ENCODE measurements around the gene ZP2.
"Not testable (repeated sequence)": the region's sequence is repeated elsewhere in the genome, so short reads cannot be mapped to it uniquely, and the experiment has no call there.

Gene ZP2

DNA sequence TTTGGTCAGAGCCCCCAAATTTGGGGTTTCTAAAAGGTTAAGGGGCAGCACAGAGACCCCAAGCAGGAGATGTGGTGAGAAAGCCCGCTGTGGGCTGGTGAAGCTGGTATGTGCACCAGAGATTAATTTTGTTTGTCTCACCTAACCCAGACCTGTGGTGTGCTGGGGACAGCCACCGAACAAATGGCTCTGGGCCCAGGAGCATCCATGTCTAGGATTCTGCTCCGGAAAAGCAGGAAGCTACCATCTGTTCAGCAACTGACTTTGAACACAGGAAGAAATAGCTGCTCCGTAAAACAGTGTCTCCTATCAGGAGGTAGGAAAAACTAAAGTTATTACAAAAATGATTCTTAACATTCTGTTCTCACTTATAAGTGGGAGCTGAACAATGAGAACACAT, 2.7 kb upstream of the ZP2 start:
- DNase-seq: no peak

GRCh38 chr16:21208446-21209230, 2.7 kb downstream of the ZP2 start:
- no peak for DNase-seq

GRCh38 chr16:21206550-21206949, 4.8 kb downstream of the ZP2 start:
- no peak for DNase-seq

DNA sequence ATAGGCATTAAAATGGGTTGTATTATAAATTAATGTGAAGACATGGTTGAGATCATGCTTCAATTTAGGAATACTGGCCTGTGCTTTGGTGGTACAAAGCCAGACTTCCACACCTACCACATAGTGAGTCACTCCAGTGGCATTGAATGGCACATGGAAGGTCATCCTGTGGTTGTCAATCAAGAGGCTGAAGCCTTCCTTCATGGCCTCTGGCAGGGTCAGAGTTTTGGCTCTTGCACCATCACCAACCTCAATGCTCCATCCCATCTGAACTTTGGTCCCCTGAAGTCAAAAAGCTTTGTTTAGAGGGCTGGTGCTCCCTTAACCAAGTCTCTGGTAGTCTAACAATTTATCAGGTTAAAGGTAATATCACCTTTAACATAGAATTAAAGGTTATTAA, 6.1 kb downstream of the ZP2 start:
- no peak for DNase-seq

DNA sequence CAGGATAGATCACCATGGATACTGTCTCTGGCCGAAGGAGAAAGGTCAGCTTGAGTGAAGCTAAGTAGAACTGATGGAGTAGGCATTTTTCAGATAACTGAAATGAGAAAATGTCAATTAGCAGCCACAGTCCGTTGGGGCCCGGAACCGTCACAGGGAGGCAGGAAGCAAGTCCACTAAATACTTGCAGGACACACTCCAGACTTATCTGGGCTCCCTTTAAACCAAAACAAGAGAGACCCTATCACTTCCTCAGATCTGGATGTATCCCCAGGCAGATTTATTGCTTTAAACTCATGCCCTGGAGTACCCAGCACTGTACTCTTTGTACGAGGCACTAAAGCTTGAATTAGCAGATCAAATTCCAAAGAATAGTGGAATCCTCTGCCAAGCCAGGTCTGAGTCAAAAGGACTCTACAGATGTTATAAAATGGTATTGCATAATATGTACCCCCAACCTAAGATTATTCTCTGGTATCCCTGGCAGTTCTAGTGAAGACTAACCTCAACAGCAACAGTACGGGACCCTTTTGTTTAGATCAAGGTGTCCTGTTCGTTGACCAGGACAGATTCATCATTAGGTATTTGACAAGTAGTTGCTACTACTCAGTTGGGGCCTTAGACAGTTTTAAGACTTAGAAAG, 8.1 kb downstream of the ZP2 start:
- no peak for DNase-seq

DNA sequence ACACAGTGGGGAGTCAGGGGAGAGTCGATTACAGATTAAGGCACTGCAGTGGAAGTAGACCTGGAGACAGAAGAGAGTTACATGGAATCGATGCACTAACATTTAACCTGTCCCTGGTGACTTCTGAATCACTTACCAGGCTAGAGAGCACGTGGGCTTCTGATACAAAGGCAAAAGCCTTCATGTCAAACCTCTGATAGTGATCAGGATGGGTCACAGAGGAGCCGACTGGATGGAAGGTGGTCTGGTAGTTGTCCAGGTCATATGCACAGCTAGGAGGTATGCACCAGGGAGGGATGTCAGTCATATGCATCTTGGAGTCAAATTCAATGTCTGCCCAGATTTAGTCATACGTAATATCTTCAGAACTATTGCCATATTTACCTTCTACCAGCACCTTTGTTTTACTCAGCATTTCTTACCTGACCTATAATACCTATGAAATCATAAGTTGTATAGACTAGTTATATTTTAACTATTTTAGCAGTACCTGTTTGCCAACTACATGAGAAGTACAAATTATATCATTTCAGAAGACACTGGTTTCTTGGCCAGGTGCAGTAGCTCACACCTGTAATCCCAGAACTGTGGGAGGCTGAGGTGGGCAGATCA, 11.7 kb downstream of the ZP2 start:
- no peak for DNase-seq

- DNase-seq: no peak
Measured at GRCh38 chr16:21197621-21198020, 13.8 kb downstream of the ZP2 start.

GRCh38 chr16:21197112-21197511, 14.3 kb downstream of the ZP2 start:
- DNase-seq: no peak

- DNase-seq: not testable (repeated sequence)
Measured at GRCh38 chr16:21195330-21195729, 16.0 kb downstream of the ZP2 start.

GRCh38 chr16:21194771-21195301, 16.5 kb downstream of the ZP2 start:
- DNase-seq: no peak

GRCh38 chr16:21192991-21193390, 18.4 kb downstream of the ZP2 start:
- no peak for DNase-seq

DNA sequence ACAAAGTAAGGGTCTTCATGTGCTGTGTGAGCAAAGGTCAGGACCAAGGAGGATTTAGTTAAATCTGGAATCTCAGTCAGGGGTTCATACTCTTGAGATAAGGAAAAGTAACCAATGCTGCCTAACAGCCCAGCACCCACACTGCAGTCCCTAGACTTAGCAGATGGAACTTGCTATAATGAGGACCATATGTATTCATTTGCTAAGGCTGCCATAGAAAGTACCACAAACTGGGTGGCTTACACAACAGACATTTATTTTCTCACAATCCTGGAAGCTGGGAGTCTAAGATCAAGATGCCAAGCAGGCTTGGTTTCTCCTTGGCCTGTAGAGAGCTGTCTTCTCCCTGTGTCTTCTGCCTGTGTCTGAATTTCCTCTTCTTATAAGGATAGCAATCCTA, 20.8 kb downstream of the ZP2 start:
- DNase-seq: no peak

DNA sequence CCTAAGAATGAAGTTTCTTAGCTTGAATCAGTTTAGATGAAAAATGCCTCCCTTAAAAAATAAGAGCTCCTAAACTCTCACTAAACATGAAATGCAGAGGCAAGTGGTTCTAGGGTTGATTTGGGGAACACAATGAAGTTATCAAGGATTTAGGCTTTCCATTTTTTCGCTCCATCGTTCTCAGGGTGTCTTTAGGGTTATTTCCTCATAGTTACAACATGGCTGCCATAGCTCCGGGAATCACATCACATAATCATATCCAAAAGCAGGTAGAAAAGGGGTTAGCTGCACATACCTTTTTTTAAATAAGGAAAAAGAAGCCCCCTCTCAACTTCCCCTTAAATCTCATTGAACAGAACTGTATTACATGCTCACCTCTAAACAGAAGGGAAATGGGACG, 21.4 kb downstream of the ZP2 start:
- no peak for DNase-seq

- no peak for DNase-seq
Measured at GRCh38 chr16:21189311-21189710, 22.1 kb downstream of the ZP2 start.

- DNase-seq: no peak
Measured at GRCh38 chr16:21186326-21186691, 25.1 kb downstream of the ZP2 start.

DNA sequence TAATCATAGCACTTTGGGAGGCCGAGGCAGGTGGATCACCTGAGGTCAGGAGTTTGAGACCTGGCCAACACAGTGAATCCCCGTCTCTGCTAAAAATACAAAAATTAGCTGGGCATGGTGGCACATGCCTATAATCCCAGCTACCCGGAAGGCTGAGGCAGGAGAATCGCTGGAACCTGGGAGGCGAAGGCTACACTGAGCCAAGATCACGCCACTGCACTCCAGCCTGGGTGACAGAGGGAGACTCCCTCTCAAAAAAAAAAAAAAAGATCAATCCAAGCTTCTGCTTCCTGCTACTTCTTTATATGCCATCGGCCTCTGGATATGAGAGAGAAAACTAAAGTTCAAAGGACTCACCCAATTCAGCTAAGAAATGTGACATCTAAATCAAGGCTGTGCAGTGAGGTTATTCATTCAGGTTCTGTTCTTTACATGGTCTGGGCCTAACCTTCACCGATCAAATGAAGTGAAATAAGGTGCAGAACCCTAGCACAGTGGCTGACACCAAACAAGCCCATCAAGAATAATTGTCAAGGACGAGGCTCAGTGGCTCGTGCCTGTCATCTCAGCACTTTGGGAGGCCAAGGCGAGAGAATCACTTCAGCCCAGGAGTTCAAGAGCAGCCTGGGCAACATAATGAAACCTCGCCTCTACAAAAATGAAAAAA, 25.6 kb downstream of the ZP2 start:
- DNase-seq: no peak

DNA sequence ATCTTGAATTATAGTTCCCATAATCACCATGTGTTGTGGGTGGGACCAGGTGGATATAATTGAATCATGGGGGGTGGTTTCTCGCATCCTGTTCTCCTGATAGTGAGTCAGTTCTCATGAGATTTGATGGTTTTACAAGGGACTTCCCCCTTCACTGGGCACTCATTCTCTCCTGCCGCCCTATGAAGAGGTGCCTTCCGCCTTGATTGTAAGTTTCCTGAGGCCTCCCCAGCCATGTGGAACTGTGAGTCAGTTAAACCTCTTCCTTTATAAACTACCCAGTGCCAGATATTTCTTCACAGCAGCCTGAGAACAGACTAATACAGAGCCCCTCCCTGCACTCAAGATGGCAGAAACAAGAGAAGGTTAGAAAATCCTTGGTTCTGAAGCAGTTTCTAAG, 26.5 kb downstream of the ZP2 start:
- no peak for DNase-seq

DNA sequence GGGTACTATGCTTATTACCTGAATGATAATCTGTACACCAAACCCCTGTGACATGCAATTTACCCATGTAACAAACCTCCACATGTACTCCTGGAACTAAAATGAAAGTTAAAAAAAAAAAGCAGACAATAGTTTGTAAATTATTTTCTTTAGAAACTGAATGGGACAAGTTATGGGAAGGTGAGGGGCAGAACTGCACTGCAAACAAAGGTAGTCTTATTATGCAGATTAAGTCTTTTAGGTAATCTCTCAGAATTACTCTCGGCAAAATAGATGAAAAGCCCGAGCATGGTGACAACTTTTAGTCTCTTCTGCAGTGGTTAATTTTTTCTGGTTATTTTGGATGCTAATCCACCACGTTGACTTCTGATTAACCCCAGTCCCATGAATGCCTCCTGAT, 27.4 kb downstream of the ZP2 start:
- no peak for DNase-seq

DNA sequence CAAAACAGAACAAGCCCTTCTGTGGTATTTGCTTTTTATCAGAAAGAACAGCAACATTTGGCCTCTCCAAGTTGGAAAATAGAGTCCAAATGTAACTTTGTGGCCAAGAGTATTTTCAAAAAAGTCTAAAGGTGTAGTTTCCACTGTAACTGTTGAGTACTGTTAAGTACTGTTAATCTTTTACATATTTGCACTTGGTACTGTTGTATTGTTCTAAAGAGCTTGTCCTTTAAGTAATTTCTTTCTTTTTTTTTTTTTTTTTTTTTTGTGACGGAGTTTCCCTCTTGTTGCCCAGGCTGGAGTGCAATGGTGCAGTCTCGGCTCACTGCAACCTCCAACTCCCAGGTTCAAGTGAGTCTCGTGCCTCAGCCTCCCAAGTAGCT, 31.4 kb downstream of the ZP2 start:
- no peak for DNase-seq

DNA sequence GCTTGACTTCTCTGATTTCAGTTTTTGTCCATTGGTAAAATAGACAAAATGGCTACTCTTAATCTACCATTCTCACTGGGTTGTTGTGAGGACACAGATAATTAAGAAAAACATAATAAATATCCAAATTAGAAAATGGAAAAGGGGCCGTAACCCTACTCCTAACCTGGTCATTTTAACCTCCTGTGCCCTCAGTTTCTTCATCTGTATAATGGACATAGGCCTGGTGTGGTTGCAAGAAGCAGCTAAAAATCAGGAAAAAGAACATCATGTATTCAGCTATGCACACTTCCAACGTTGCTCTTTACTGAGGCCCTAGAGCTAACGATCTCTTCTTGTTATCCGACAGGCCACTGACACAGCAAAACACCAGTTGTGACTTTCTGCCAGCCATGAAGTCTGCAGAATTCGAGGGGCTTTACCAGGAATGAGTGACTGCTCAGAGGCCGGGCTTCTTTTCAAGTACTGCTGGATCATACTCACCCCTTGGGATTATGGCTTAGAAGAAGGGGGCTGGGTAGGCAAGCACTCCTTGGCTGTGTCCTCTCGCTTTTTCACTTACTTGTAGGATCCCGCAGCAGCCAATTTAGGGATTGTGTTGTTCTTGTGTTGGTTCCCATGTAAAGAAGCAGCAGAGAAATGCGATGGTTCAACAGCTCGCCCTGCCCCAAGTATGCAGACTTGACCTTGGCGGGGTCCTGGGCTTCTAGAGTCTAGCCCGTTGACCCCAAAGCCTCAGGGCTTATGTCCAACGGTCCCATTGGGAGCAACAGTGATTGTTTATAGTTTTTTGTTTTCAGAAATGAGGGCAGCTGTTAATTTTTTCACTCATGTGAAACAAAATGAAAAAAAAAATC, 32.0 kb downstream of the ZP2 start:
- no peak for DNase-seq

DNA sequence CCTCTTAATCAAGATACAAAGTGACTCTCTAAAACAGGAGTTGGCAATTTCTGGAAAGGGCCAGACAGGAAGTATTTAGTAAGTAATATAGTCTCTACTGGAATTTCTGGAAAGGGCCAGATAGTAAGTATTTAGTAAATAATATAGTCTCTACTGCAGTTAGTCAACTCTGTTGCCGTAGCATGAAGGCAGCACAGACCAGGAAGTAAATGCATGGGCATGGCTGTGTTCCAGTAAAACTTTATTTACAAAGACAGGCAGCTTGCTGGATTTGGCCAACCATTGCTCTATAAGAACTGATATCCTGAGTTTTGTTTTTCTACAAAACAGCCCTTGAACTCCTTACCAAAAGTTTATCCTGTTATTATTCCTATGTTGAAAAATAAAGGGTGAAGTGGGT, 36.0 kb downstream of the ZP2 start:
- DNase-seq: no peak

- DNase-seq: no peak
Measured at GRCh38 chr16:21172650-21173049, 38.7 kb downstream of the ZP2 start.

- not testable (repeated sequence) for DNase-seq
Measured at GRCh38 chr16:21170116-21170515, 41.3 kb downstream of the ZP2 start.

Measured in DMS 273 treated with DMSO at 0.1 percent for 48 hours (cell line).